T-helper 1 cell treated with Interleukin-12 subunit alpha and Interleukin-12 subunit beta and Interleukin-4 antibody, amounts not matched to agents 30 μg/mL and 1 μg/mL, for 36 hours (primary cell): ENCODE data around the gene PNKD.

Experiments
- H3K27ac Mint-ChIP-seq: one replicate; pipeline ENCODE4 v1.8.0; 2021; ENCODE audit warnings: mild to moderate bottlenecking, mixed read lengths
- H3K27me3 Mint-ChIP-seq: one replicate; pipeline ENCODE4 v1.8.0; 2021; ENCODE audit warnings: low read depth, mixed read lengths
- H3K36me3 Mint-ChIP-seq: one replicate; pipeline ENCODE4 v1.8.0; 2021; ENCODE audit warnings: low read depth, mixed read lengths
- H3K4me1 Mint-ChIP-seq: one replicate; pipeline ENCODE4 v1.8.0; 2021; ENCODE audit warnings: low read depth, mixed read lengths
- H3K4me3 Mint-ChIP-seq: one replicate; pipeline ENCODE4 v1.8.0; 2021; ENCODE audit warnings: mild to moderate bottlenecking, moderate library complexity, mixed read lengths
- H3K9me3 Mint-ChIP-seq: one replicate; pipeline ENCODE4 v1.8.0; 2021; ENCODE audit warnings: mixed read lengths

PNKD gene

GRCh38 chr2:218269900-218270720 lies at the start of gene PNKD, which contains the start of gene AAMP:
PNKD (plus strand) TSS chr2:218270519; CDS start chr2:218270536, 17 bp downstream.
AAMP (minus strand) TSS chr2:218270137; CDS start chr2:218270086, 51 bp downstream.
- Mint-ChIP-seq H3K9me3 (no peaks in the 10 kb centered on the region), H3K36me3 (peaks cover 32% of the 10 kb centered on the region), H3K4me3 (peak within 1 kb of the TSS; percentile 93), H3K27me3 (no peaks in the 10 kb centered on the region), H3K4me1 (peaks cover 34% of the 10 kb centered on the region), H3K27ac (peak within 1 kb of the TSS; percentile 92)

GRCh38 chr2:218221000-218221399 lies 49.3 kb upstream of the PNKD start:
- Mint-ChIP-seq H3K4me3 (peak overlapping the region; percentile 91), H3K4me1 (peaks cover 71% of the 10 kb centered on the region), H3K27me3 (no peaks in the 10 kb centered on the region), H3K27ac (peak overlapping the region; percentile 70), H3K36me3 (peaks cover 73% of the 10 kb centered on the region), H3K9me3 (no peaks in the 10 kb centered on the region)

GRCh38 chr2:218223046-218223445 lies 47.3 kb upstream of the PNKD start:
- Mint-ChIP-seq H3K9me3 (no peaks in the 10 kb centered on the region), H3K4me1 (peaks cover 73% of the 10 kb centered on the region), H3K36me3 (peaks cover 78% of the 10 kb centered on the region), H3K27me3 (no peaks in the 10 kb centered on the region), H3K27ac (peak overlapping the region; percentile 23), H3K4me3 (peak overlapping the region; percentile 47)

- no peaks in the 10 kb centered on the region for H3K9me3 Mint-ChIP-seq
- H3K4me1 Mint-ChIP-seq: peaks cover 77% of the 10 kb centered on the region
- peak overlapping the region; percentile 46 for H3K4me3 Mint-ChIP-seq
- H3K27me3 Mint-ChIP-seq: no peaks in the 10 kb centered on the region
- H3K36me3 Mint-ChIP-seq: peaks cover 77% of the 10 kb centered on the region
- peak overlapping the region; percentile 68 for H3K27ac Mint-ChIP-seq
Observed at GRCh38 chr2:218224186-218224585, 46.1 kb upstream of the PNKD start.

GRCh38 chr2:218226903-218227302 lies 43.4 kb upstream of the PNKD start:
- Mint-ChIP-seq H3K4me1 (peaks cover 72% of the 10 kb centered on the region), H3K36me3 (peaks cover 68% of the 10 kb centered on the region), H3K27ac (peak overlapping the region; percentile 83), H3K9me3 (no peaks in the 10 kb centered on the region), H3K4me3 (peak overlapping the region; percentile 50), H3K27me3 (no peaks in the 10 kb centered on the region)

GRCh38 chr2:218228366-218229090 lies 41.8 kb upstream of the PNKD start:
- Mint-ChIP-seq H3K4me1 (peaks cover 67% of the 10 kb centered on the region), H3K9me3 (no peaks in the 10 kb centered on the region), H3K27ac (peak overlapping the region; percentile 90), H3K27me3 (no peaks in the 10 kb centered on the region), H3K4me3 (peak overlapping the region; percentile 71), H3K36me3 (peaks cover 70% of the 10 kb centered on the region)

GRCh38 chr2:218229239-218229638 lies 41.1 kb upstream of the PNKD start:
- Mint-ChIP-seq H3K4me3 (peak overlapping the region; percentile 71), H3K4me1 (peaks cover 62% of the 10 kb centered on the region), H3K9me3 (no peaks in the 10 kb centered on the region), H3K27ac (peak overlapping the region; percentile 90), H3K36me3 (peaks cover 72% of the 10 kb centered on the region), H3K27me3 (no peaks in the 10 kb centered on the region)

- Mint-ChIP-seq H3K36me3 (peaks cover 71% of the 10 kb centered on the region), H3K4me3 (peak overlapping the region; percentile 25), H3K9me3 (no peaks in the 10 kb centered on the region), H3K27ac (peak overlapping the region; percentile 83), H3K4me1 (peaks cover 58% of the 10 kb centered on the region), H3K27me3 (no peaks in the 10 kb centered on the region)
Observed at GRCh38 chr2:218229851-218230250, 40.5 kb upstream of the PNKD start.

GRCh38 chr2:218230882-218231281 lies 39.4 kb upstream of the PNKD start:
- H3K9me3 Mint-ChIP-seq: no peaks in the 10 kb centered on the region
- peaks cover 47% of the 10 kb centered on the region for H3K4me1 Mint-ChIP-seq
- peak overlapping the region; percentile 25 for H3K4me3 Mint-ChIP-seq
- no peaks in the 10 kb centered on the region for H3K27me3 Mint-ChIP-seq
- H3K27ac Mint-ChIP-seq: peak overlapping the region; percentile 83
- peaks cover 66% of the 10 kb centered on the region for H3K36me3 Mint-ChIP-seq

- Mint-ChIP-seq H3K27me3 (no peaks in the 10 kb centered on the region), H3K9me3 (no peaks in the 10 kb centered on the region), H3K27ac (no peak overlapping the region), H3K36me3 (peaks cover 58% of the 10 kb centered on the region), H3K4me3 (no peak overlapping the region), H3K4me1 (peaks cover 32% of the 10 kb centered on the region)
Observed at GRCh38 chr2:218233543-218233942, 36.8 kb upstream of the PNKD start.

- H3K27ac Mint-ChIP-seq: no peak overlapping the region
- peaks cover 59% of the 10 kb centered on the region for H3K36me3 Mint-ChIP-seq
- H3K9me3 Mint-ChIP-seq: no peaks in the 10 kb centered on the region
- no peaks in the 10 kb centered on the region for H3K27me3 Mint-ChIP-seq
- peaks cover 24% of the 10 kb centered on the region for H3K4me1 Mint-ChIP-seq
- no peak overlapping the region for H3K4me3 Mint-ChIP-seq
Observed at GRCh38 chr2:218234521-218234920, 35.8 kb upstream of the PNKD start.

GRCh38 chr2:218235017-218235416 lies 35.3 kb upstream of the PNKD start:
- no peaks in the 10 kb centered on the region for H3K27me3 Mint-ChIP-seq
- no peaks in the 10 kb centered on the region for H3K9me3 Mint-ChIP-seq
- H3K4me3 Mint-ChIP-seq: no peak overlapping the region
- H3K27ac Mint-ChIP-seq: no peak overlapping the region
- H3K4me1 Mint-ChIP-seq: peaks cover 24% of the 10 kb centered on the region
- H3K36me3 Mint-ChIP-seq: peaks cover 59% of the 10 kb centered on the region

- Mint-ChIP-seq H3K36me3 (peaks cover 53% of the 10 kb centered on the region), H3K27ac (no peak overlapping the region), H3K4me1 (peaks cover 12% of the 10 kb centered on the region), H3K9me3 (no peaks in the 10 kb centered on the region), H3K4me3 (no peak overlapping the region), H3K27me3 (no peaks in the 10 kb centered on the region)
Observed at GRCh38 chr2:218236829-218237228, 33.5 kb upstream of the PNKD start.

GRCh38 chr2:218238887-218239286 lies 31.4 kb upstream of the PNKD start:
- Mint-ChIP-seq H3K4me3 (no peak overlapping the region), H3K27ac (no peak overlapping the region), H3K4me1 (peaks cover 8% of the 10 kb centered on the region), H3K9me3 (no peaks in the 10 kb centered on the region), H3K36me3 (peaks cover 50% of the 10 kb centered on the region), H3K27me3 (no peaks in the 10 kb centered on the region)

- no peaks in the 10 kb centered on the region for H3K9me3 Mint-ChIP-seq
- H3K4me1 Mint-ChIP-seq: peaks cover 17% of the 10 kb centered on the region
- H3K27ac Mint-ChIP-seq: no peak overlapping the region
- no peaks in the 10 kb centered on the region for H3K27me3 Mint-ChIP-seq
- peaks cover 58% of the 10 kb centered on the region for H3K36me3 Mint-ChIP-seq
- no peak overlapping the region for H3K4me3 Mint-ChIP-seq
Observed at GRCh38 chr2:218244204-218244603, 26.1 kb upstream of the PNKD start.
